NCI-H146 treated with DMSO at 0.1 percent for 48 hours (cell line): ENCODE results near the gene DENND2A.
"Not testable (repeated sequence)": the region's sequence is repeated elsewhere in the genome, so short reads cannot be mapped to it uniquely, and the experiment has no call there.

Source experiments
- DNase-seq: peaks from one replicate; lab custom pipeline; 2025; ENCODE audit not compliant: unreplicated experiment; lab: John Stamatoyannopoulos, UW

Gene DENND2A

GRCh38 chr7:140592964-140593671 is 47.5 kb downstream of the DENND2A start:
- no peak for DNase-seq

GRCh38 chr7:140591180-140591902 is 49.3 kb downstream of the DENND2A start:
- no peak for DNase-seq

GRCh38 chr7:140587243-140587642 is 53.4 kb downstream of the DENND2A start:
- no peak for DNase-seq

DNA sequence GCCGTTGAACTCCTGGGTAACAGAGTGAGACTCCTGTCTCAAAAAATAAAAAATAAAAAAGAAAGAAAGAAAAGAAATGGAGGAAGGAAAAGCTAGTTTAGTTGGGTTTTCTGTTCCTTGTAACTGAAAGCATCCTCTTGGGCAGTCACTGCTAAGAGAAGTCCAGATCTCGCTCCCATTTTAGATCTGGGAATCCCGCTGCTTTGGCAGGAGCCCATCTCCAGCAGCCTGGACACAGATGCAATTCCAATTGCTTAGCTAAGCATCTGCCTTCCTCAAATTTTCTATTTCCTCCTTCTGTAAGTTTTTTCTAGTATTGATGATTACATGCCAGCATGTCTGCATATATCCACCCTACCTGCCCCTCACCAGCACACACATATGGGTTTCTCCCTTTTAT is 54.1 kb downstream of the DENND2A start:
- DNase-seq = no peak

GRCh38 chr7:140585333-140585732 is 55.3 kb downstream of the DENND2A start:
- DNase-seq = no peak

DNA sequence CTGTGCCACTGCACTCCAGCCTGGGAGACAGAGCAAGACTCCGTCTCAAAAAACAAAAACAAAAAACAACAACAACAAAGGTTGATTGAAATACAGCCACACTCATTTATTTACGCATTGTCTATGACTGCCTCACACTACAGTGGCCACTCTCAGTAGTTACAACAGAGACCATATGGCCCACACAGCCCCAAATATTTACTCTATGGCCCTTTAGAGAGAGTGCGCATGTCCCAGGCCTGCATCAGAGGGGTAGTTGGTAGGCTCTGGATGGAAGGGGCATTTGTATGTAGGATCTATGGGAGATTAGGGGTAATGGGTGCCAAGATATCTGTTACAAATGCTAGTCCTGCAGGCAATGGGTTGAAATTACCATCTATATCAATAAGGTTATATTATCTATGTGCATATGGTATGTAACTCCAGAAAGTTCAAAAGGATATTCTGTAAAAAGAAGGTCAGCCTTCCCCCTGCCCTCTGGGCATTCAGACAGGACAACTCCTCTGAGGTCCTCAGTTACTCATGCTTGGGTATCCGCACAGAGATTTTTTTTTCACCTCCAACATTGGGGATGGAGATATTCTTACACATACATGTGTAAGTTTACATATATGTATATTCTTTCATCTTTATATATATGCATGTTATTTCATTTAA is 56.3 kb downstream of the DENND2A start:
- DNase-seq = no peak

DNA sequence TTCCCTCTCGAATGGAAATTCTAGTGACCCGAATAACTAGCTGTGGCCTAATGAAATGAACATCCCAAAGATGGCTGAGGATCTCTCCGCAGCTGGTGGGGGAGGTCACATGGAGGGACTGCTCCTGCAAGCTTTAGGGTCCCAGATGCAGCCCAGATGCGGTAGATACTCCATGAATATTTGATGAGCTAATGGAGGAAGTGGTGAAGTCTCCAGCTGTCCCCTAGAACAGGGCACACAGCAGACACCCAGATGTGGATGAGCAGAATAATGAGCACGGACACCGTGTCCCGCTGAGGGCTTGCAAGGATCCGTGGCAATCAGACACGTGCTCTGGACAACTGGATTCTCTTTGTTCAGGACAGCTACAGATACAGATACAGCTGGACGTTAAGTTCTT is 59.2 kb downstream of the DENND2A start:
- DNase-seq = no peak

DNA sequence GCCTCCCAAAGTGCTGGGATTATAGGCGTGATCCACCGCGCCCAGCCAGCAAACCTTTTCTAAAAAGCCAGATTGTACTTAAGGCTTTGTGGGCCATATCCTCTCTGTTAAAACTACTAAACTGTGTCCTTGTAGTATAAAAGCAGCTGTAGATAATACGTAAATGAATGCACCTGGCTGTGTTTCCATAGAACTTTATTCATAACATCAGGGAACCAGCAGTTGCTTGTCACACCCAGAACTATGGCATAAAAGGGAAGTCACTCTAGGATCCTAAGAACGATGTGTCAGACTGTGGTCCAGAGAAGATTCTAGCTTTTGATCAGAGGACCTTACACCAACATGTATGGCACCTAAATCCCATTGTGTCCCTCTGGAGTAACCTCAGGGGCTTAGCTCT is 63.0 kb downstream of the DENND2A start:
- DNase-seq = no peak

- DNase-seq = no peak
Observed at GRCh38 chr7:140576589-140576988, 64.0 kb downstream of the DENND2A start.

- no peak for DNase-seq
Observed at GRCh38 chr7:140571538-140572122, 69.0 kb downstream of the DENND2A start.

DNA sequence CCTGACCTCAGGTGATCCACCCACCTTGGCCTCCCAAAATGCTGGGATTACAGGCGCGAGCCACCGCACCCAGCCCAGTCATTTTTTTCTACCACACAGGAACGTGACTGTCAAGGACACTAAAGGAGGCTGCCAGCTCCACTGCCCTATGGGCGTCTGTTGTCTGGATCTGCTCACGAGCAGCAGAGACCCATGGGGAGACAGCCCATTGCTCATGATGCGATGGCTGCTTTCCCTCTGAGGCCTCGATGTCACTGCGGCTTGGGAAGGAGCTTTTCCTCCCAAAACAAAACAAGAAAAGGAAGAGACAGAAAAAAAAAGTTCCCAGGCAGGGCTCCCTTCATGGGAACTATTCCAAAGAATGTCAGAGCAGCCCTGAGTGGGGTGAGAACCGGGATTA is 70.5 kb downstream of the DENND2A start:
- no peak for DNase-seq

DNA sequence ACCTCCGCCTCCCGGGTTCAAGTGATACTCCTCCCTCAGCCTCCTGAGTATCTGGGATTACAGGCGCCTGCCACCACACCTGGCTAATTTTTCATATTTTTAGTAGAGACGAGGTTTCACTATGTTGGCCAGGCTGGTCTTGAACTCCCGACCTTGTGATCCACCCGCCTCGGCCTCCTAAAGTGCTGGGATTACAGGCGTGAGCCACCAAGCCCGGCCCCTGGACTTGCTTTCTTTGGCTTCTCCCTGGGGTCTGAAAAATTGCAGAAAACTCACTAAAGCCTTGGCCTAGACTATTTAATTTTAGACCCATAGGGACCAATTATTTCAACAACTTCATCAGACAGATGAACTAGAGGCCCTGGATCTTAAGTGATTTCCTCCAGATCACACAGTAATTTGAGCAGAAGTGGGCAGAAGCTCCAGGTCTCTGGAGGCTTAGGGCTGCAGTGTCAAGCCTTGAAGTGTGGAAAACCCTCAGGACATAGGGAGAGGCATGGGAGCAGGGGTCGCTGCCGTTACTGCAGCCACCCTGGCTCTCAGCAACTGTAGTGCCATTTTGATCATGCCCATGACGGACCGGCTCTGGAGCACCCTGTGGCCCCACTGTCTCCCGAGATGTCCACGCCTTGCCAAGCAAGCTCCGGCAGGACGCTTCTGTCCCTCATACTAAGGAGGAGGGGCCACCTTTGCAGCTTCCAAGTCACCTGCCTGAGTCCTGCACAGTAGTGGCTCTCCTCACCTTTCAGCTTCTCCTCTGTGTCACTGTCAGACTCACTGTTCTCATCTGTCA is 72.4 kb downstream of the DENND2A start:
- no peak for DNase-seq

DNA sequence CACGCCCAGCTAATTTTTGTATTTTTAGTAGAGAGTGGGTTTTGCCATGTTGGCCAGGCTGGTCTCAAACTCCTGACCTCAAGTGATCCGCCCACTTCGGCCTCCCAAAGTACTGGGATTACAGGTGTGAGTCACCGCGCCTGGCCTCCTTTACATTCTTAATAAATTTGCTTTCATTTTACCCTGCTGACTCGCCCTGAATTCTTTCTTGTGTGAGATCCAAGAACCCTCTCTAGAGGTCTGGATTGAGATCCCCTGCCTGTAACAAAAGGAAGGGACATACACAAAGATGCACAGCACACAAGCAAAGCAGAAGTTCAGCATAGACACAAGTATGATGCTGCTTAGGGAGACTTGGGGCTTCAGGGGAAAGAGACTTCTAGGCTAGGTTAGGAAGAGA is 74.4 kb downstream of the DENND2A start:
- not testable (repeated sequence) for DNase-seq

DNA sequence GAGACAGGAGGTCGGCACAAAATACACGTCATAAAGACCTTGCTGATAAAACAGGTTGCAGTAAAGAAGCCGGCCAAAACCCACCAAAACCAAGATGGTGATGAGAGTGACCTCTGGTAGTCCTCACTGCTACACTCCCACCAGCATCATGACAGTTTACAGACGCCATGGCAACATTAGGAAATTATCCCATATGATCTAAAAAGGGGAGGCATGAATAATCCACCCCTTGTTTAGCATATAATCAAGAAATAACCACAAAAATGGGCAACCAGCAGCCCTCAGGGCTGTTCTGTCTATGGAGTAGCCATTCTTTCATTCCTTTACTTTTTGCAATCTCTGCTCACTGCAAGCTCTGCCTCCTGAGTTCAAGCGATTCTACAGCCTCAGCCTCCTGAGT is 74.9 kb downstream of the DENND2A start:
- not testable (repeated sequence) for DNase-seq

- DNase-seq = no peak
Observed at GRCh38 chr7:140564643-140565042, 76.0 kb downstream of the DENND2A start.

DNA sequence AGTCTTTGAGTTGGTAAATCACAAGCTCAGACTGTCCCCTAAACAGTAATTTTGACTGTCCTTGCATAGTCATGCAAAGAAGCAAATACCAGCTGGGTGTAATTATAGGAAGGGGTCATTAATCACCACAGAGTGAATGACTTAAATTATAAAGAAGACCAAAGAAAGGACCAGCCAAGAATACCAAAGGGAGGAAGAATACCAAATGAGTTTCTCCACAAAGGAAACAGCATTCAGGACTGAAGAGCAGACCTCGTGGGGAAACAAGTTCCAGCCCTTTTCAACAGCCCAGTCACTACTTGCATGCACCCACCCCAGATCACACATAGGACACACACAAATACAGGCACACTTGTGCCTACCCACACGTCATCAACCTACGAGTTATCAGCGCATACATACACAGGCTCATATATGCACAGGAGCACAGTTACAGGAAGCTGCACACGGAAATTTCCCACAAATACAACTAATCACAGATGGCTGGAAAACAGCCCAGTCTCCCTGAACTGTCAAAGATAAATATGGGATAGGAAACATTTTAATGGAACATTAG is 77.6 kb downstream of the DENND2A start:
- no peak for DNase-seq

- no peak for DNase-seq
Observed at GRCh38 chr7:140559410-140559809, 81.2 kb downstream of the DENND2A start.

GRCh38 chr7:140557809-140558518 is 82.6 kb downstream of the DENND2A start:
- no peak for DNase-seq

DNA sequence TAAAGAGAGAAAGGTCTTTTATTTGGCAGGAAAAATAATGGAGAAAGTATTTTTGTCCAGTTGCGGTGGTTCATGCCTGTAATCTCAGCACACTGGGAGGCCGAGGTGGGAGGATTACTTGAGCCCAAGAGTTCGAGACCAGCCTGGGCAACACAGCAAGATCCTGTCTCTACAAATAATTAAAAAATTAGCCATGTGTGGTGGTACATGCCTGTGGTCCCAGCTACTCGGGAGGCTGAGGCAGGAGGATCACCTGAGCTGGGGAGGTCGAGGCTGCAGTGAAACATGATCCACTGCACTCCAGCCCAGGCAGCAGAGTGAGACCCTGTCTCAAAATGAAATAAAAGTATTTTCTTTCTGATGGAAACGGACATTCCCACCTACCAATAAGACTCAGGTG is 83.5 kb downstream of the DENND2A start:
- no peak for DNase-seq

DNA sequence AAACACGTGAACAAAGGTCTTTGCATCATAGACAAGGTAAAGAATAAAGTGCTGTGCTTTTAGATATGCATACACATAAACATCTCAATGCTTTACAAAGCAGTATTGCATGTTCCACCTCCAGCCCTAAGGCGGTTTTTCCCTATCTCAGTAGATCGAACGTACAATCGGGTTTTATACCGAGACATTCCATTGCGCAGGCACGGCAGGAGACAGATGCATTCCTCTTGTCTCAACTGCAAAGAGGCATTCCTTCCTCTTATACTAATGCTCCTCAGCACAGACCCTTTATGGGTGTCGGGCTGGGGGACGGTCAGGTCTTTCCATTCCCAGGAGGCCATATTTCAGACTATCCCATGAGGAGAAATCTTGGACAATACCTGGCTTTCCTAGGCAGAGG is 87.4 kb downstream of the DENND2A start:
- DNase-seq = not testable (repeated sequence)
